HL-60/S4 treated with retinoic acid at 250 ng/mL for 4 days and 3 days (cell line): Measurements from ENCODE around the gene ATG3.
"Not testable (repeated sequence)": the region's sequence is repeated elsewhere in the genome, so short reads cannot be mapped to it uniquely, and the experiment has no call there.

Experiments
- in situ Hi-C: fragments of 300-500 bp; cut with MboI; formaldehyde crosslinking; loops from 2 replicates; pipeline ENCODE4 v1.7.0; 2022; ENCODE audit warnings: low sequenced_read_pairs

ATG3 gene

DNA sequence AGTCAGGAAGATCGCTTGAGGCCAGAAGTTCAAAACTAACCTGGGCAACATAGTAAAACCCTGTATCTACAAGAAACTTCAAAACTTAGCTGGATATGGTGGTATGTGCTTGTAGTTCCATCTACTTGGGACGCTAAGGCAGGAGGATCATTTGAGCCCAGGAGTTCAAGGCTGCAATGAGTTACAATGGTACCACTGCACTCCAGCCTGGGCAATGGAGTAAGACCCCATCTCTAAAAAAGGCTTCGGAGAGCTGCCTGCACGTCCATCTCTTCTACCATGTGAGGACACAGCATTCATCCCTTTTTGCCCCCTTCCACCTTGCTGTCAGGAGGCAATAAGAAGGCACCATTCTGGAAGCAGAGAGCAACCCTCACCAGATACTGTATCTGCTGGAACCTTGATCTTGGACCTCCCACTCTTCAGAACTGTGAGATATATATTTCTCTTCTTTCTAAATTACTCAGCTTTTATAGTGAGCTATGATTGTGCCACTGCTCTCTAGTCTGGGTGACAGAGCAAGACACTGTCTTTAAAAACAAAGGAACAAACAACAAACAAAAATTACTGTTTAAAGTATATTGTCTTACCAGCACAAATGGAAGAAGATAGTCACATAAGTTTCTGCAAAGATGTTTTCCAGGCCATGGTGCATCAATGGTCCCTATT lies 58.3 kb downstream of the ATG3 start:
- in situ Hi-C loops, result loop anchor here (25.0 kb wide), 1 partner anchor 391 kb away; no protein-coding TSS in a partner anchor

DNA sequence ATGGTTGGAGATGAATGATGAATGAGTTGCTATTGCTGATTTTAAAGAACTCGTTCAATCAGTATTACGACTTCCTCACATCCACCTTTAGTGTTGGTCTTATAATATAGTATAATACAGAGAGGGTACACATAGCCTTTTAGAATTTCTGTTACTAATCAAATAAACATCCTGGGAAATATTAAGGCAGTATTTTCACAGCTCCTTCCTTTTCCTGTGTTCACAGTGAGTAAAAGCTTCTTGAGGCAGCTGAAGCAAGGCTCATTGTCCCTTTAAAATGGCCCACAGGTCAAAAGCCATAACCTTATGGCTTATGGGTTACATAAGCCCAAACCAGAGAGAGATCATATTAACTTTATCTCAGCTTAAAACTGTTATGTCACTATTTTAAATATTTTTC lies 61.1 kb downstream of the ATG3 start:
- in situ Hi-C loops, result loop anchor here (25.0 kb wide), 1 partner anchor 388 kb away; no protein-coding TSS in a partner anchor

DNA sequence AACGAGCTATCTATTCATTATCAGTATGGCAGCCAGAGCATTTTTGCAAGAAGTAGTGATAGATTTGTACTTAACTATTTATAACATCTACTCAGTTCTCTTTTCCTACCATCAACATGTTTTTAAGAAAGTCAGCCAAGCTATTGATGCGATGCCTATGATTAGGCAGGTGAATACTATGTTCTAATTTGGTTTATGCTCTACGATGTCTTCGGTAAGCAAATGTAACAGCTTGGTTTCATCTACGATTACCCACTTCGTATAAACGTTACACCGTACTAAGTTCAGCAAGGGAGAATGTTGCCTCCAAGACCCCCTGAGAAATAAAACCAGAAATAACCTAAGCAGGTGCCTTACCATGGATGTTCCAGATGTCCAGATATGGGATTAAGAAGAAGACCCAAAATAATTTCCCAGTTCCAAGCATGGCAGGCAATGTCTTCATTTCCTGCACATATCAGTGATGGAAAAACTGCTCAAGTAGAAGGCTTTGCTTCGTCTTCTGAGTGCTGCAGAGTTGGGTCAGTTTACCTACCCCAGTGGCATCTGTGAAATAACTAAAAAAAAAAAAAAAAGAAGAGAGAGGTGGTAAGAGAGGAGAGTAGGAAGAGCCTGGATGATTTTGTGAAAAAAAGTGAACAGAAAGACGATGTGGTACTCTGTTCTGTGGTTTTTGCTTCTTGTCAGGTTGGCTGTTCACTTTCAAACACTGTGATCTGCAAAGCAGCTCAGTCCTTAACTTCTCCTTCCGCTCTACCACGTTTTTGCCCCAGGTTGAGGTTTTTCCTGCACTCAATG lies 62.6 kb downstream of the ATG3 start, which contains the start of gene BTLA:
TSS of gene BTLA (minus strand) at position 559 of the 798 bp plus-strand sequence. CDS start at position 445, 114 bp downstream.
- in situ Hi-C loops, result no loop called here

DNA sequence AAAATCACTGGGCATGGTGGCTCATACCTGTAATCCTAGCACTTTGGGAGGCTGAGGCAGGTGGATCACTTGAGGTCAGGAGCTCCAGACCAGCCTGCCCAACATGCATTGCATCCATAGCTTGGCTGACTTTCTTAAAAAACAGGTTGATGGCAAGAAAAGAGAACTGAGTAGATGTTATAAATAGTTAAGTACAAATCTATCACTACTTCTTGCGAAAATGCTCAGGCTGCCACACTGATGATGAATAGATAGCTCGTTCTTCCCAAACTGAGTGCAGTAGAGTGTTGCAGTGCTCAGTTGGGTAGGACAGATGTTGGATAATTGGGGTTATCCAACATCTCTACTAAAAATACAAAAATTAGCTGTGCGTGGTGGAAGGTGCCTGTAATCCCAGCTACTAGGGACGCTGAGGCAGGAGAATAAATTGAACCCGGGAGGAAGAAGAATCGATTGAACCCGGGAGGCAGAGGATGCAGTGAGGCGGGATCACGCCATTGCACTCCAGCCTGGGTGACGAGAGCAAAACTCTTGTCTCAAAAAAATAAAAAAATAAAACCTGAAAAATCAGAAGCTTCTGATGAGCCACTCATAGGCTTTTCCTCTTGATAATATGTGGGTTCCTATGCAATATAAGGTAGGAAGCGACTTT lies 63.7 kb downstream of the ATG3 start:
- in situ Hi-C loops, result no loop called here

DNA sequence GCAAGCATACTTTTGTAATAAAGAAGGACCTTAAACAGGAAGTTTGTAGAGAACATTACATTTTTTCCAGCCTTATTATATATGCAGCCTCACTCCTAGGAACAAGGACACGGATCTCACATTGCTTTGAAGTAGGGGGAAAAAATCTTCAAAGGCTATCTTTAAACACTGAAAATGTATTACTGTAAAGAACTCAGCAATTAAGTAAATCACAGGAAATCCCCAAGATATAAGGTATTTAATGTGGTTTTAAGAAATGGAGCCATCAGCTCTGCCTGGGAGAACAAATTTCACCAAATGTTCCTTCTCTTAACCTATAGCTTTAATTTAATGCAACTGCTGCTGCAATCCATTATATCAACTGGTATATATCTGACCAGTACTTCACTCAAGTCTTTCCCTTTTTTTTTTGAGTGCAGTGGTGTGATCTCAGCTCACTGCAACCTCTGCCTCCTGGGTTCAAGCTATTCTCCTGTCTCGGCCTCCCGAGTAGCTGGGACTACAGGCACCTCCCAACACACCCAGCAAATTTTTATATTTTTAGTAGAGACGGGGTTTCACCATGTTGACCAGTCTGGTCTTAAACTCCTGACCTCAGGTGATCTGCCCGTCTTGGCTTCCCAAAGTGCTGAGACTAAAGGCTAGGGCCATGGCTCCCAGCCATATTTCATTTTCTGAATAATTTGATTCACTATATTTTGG lies 65.2 kb downstream of the ATG3 start:
- in situ Hi-C loops, result no loop called here

DNA sequence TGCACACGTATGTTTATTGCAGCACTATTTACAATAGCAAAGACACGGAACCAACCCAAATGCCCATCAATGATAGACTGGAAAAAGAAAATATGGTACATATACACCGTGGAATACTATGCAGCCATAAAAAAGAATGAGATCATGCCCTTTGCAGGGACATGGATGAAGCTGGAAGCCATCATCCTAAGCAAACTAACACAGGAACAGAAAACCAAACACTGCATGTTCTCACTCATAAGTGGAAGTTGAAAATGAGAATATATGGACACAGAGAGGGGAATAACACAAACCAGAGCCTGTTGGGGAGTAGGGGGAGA lies 67.4 kb downstream of the ATG3 start:
- in situ Hi-C loops, result not testable (repeated sequence)

DNA sequence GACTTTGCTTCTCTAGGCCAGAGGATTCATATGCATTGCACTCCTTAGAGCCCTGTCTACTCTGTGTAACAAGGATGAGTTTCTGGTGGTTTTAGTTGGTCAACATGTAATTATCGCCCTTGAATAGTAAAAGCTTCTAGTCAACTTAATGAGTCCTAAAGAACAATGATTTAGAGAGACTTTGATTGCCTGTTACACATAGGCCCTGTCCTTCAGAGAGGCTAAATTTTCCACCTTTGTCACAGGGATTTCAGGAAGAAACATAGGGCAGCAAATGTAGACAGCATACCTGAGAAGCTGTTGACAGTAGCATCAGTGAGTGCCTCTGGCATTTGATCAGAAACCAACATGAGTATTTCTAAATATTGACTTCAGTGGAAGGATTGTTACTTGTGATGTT lies 69.6 kb downstream of the ATG3 start:
- in situ Hi-C loops, result no loop called here

DNA sequence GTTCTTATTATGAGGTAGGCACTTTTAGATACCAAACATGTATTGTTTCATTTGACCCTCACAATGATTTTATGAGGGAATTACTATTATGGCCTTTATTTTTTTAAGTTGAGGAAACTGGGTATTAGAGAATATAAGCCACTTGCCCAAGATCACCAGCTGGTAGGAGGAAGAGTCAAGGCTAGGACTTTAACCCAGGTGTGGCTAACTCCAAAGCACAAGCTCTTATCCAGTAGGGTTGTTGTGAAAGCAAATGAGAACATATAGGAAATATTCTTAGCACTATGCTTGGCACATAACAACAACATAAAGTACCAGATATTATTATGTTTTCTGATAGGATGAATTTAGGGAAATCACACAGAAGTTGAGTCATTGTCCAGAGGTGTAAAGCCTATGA lies 70.4 kb downstream of the ATG3 start:
- in situ Hi-C loops, result no loop called here

DNA sequence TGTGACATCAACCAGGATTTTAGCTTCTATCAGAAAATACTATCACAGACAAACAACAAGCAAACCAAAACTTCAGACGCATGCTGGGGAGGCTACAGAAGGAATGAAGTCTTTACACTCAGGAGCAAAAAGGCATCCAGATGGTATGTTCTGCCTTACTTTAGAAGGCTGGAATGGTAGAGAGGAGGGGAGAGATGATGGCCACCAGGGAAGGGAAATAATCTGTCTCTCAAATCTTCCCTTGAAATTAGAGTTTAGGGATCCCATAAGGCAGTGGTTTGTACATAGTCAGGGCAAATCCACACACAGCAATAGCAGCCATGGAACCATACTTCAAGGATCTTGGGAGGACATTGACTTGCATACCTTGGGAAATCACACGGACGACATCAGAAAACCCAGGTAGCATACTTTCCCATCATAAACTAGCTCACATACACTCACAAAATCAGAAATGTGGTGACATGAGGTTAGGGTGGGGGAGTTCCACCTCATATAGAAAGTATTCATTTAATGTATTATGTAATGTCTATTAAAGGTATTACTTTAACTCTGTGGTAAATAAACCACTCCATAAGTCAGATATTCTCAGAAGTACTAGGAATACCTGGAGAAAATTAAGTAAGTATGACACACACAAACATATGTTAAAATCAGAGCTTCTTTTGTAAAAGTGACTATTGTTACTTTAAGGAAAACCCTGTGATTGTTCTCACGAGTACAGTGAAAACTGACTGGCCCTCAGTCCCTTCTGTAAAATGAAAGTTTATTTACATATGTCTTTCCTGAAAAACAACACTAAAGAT lies 71.9 kb downstream of the ATG3 start:
- in situ Hi-C loops, result no loop called here

DNA sequence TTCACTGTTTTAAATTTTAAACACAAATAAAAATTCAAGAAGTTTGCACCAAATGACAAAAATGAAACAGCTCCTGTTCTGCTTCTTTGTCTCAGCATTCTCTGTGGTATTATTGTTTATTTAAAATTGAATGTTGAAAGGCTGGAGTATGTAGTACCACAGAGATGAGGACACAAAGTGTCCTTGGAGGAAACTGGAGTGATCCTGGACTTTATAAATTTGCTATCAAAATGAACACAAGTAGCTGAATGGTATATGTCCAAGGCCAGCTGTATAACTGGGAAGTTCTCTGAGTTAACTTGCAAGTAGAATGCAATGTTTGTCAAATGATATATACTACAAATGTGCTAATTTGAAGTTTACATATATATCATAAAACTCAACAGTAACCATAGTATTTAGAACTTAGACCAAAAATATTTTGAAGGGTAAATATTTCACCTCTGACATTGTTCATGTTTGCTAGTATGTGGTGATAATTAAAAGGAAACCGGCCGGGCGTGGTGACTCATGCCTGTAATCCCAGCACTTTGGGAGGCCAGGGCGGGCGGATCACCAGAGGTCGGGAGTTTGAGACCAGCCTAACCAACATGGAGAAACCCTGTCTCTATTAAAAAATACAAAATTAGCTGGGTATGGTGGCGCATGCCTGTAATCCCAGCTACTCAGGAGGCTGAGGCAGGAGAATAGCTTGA lies 74.8 kb downstream of the ATG3 start:
- in situ Hi-C loops, result no loop called here

DNA sequence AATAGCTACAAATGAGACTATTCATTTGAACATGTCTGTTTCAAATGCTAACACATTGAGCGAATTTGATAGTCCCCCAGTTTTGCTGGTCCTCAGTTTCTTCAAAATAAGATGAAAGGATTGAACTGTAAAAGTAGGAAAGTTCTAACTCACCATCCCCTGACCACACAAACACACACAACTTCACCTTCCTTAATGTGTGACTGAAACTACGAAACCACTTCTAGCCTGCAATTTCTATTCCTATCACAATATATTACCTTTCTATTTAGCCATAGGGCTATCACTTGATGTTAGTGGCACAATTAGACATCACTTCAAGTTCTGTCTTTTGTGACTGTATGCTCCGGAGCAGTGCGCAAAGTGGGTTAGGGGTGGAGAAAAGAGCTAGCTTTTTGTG lies 77.4 kb downstream of the ATG3 start:
- in situ Hi-C loops, result no loop called here

DNA sequence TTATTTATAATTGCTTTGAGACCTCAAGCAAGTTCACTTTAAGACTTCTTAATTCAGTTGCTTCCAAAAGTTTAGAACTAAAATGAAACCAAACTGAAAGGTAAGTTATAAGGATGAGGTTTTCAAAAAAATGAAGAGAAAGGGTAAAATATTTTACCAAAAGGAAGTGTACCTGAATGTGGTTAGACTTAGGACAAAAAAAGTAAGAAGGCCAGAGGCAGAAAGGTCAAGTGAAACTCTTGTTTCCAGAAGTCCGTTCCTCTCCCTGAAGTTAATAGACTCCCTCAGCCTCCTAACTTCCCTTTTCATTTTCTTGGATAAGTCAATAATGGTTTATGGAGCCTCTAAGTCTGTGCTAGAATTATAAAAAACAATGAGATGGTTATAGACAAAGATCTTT lies 79.1 kb downstream of the ATG3 start:
- in situ Hi-C loops, result no loop called here
